Parathyroid adenoma (tissue), 2 donors: ENCODE results near the gene ACKR4.

Experiments
- H2AFZ ChIP-seq: fragments of 300-600 bp; sonication (generic); one replicate; pipeline ENCODE4 v1.7.0; 2017; ENCODE audit warnings: antibody characterized with exemption, mild to moderate bottlenecking
- H3K27ac ChIP-seq: fragments of 300-600 bp; sonication (generic); one replicate; pipeline ENCODE4 v1.7.0; 2017
- H3K27me3 ChIP-seq: fragments of 300-600 bp; sonication (generic); one replicate; pipeline ENCODE4 v1.7.0; 2017; ENCODE audit warnings: low read length; ENCODE audit not compliant: control insufficient read depth, insufficient read depth
- H3K36me3 ChIP-seq: fragments of 300-600 bp; sonication (generic); one replicate; pipeline ENCODE4 v1.7.0; 2017; ENCODE audit warnings: low read length; ENCODE audit not compliant: control insufficient read depth, insufficient read depth
- H3K4me1 ChIP-seq: fragments of 300-600 bp; sonication (generic); one replicate; pipeline ENCODE4 v1.7.0; 2017; ENCODE audit warnings: control low read depth
- H3K4me2 ChIP-seq: fragments of 300-600 bp; sonication (generic); one replicate; pipeline ENCODE4 v1.7.0; 2017; ENCODE audit warnings: low read length
- H3K4me3 ChIP-seq: fragments of 300-600 bp; sonication (generic); one replicate; pipeline ENCODE4 v1.7.0; 2017; ENCODE audit warnings: low read depth, low read length
- H3K79me2 ChIP-seq: fragments of 300-600 bp; sonication (generic); one replicate; pipeline ENCODE4 v1.7.0; 2017; ENCODE audit warnings: control low read depth
- H3K9ac ChIP-seq: fragments of 300-600 bp; sonication (generic); one replicate; pipeline ENCODE4 v1.7.0; 2017; ENCODE audit warnings: mild to moderate bottlenecking
- H3K9me3 ChIP-seq: fragments of 300-600 bp; sonication (generic); one replicate; pipeline ENCODE4 v1.7.0; 2017; ENCODE audit warnings: low read length; ENCODE audit not compliant: control insufficient read depth
- TF ChIP-seq, protein P1 (sequence below): fragments of 300-600 bp; sonication (generic); IDR thresholded peaks from one replicate; pipeline ENCODE4 v1.7.0; 2017; ENCODE audit warnings: antibody characterized with exemption, mild to moderate bottlenecking
- donor health status: primary hyperparathyroidism.

Gene ACKR4

DNA sequence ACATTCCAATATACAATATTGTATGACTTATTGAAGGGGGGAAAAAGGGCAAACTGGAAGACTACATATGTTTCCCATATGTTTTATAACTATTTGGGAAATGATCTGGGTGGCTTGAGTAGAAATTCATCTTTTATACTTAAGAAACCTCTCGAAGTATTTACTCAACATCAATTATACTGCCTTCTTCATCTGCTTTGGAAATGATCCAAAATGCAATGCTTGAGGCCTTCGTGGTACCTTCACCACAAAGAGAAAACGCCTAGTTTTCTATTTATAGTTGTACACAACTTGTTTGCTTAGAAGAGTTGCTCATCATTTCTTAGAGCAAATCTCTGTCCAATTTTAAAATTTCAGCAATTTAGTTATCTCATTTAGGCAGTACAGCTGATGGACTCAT, 18.8 kb downstream of the ACKR4 start:
- no peaks in the 10 kb centered on the region for H3K27me3 ChIP-seq
- no peaks in the 10 kb centered on the region for H3K36me3 ChIP-seq
- TF ChIP-seq, protein P1, sequence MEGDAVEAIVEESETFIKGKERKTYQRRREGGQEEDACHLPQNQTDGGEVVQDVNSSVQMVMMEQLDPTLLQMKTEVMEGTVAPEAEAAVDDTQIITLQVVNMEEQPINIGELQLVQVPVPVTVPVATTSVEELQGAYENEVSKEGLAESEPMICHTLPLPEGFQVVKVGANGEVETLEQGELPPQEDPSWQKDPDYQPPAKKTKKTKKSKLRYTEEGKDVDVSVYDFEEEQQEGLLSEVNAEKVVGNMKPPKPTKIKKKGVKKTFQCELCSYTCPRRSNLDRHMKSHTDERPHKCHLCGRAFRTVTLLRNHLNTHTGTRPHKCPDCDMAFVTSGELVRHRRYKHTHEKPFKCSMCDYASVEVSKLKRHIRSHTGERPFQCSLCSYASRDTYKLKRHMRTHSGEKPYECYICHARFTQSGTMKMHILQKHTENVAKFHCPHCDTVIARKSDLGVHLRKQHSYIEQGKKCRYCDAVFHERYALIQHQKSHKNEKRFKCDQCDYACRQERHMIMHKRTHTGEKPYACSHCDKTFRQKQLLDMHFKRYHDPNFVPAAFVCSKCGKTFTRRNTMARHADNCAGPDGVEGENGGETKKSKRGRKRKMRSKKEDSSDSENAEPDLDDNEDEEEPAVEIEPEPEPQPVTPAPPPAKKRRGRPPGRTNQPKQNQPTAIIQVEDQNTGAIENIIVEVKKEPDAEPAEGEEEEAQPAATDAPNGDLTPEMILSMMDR: no peak
- no peaks in the 10 kb centered on the region for H3K4me1 ChIP-seq
- no peak overlapping the region for H3K4me2 ChIP-seq
- no peak overlapping the region for H2AFZ ChIP-seq
- H3K79me2 ChIP-seq: peaks cover 9% of the 10 kb centered on the region
- H3K27ac ChIP-seq: no peak overlapping the region
- no peak overlapping the region for H3K4me3 ChIP-seq
- no peak overlapping the region for H3K9ac ChIP-seq
- H3K9me3 ChIP-seq: no peaks in the 10 kb centered on the region

DNA sequence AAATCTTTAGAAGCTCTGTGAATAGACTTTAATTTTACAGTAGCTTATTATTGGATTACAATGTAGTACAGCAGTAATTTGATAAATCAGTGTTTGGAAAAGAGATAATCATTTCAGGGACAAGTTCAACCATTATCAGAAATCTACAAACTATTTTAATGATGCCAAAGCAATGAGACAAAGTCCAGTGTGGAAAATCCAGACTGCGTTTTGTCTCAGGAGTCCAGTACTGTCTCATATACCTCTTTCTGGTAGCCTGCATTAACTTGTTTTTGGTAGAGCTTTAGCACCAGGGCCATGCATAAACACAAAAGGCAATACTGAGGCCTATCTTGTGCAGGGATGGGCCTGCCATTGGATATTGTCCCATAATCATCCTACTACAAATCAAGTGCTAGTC, 19.7 kb downstream of the ACKR4 start:
- TF ChIP-seq, protein P1: no peak
- H3K27me3 ChIP-seq: no peaks in the 10 kb centered on the region
- no peaks in the 10 kb centered on the region for H3K9me3 ChIP-seq
- no peak overlapping the region for H3K27ac ChIP-seq
- peaks cover 9% of the 10 kb centered on the region for H3K79me2 ChIP-seq
- H2AFZ ChIP-seq: no peak overlapping the region
- no peaks in the 10 kb centered on the region for H3K4me1 ChIP-seq
- no peak overlapping the region for H3K9ac ChIP-seq
- no peak overlapping the region for H3K4me2 ChIP-seq
- no peaks in the 10 kb centered on the region for H3K36me3 ChIP-seq
- H3K4me3 ChIP-seq: no peak overlapping the region

DNA sequence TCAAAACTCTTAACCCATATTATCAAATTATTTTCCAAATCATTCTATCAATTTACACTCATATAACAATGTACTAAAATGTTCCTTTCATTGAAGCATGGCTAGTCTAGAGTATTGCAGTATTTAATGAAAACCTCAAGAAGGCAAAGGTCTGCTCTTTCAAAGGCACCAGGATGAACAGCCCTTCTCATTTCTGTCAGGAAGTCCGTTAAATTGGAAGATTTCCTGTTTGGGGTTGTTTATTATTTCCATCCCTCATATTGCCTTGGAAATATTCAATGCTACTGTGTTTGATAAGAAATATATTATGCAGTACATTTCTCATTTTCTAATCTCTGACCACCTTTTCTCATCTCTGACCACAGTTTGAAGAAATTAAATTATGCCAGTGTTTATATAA, 25.1 kb downstream of the ACKR4 start:
- Histone ChIP-seq H3K4me3 (no peak overlapping the region), H3K27me3 (no peaks in the 10 kb centered on the region), H3K27ac (no peak overlapping the region), H3K9me3 (no peaks in the 10 kb centered on the region), H3K36me3 (no peaks in the 10 kb centered on the region), H3K4me2 (no peak overlapping the region), H3K4me1 (no peaks in the 10 kb centered on the region), H3K79me2 (no peaks in the 10 kb centered on the region), H3K9ac (no peak overlapping the region), H2AFZ (no peak overlapping the region)
- TF ChIP-seq, protein P1: no peak

DNA sequence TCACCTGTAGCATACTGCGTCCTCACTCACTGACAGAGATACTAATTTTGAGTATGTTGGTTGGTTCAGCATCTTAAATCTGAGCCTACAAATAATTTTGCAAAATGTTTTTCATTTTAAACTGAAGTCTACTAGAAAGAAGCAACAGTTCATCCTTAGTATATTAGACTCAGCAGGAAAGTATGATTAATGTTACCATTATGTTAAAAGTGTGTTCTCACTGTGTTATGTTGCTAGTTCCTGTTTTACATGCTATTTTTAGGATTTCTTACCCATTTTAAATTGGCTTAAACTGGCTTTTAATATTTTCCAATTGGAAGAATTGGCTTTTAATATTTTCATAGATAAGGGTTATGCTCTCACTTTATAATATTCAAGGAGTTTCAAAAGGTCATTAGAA, 25.7 kb downstream of the ACKR4 start:
- no peak overlapping the region for H3K4me2 ChIP-seq
- H2AFZ ChIP-seq: no peak overlapping the region
- H3K9me3 ChIP-seq: no peaks in the 10 kb centered on the region
- H3K27me3 ChIP-seq: no peaks in the 10 kb centered on the region
- H3K79me2 ChIP-seq: no peaks in the 10 kb centered on the region
- H3K4me1 ChIP-seq: no peaks in the 10 kb centered on the region
- no peaks in the 10 kb centered on the region for H3K36me3 ChIP-seq
- H3K9ac ChIP-seq: no peak overlapping the region
- no peak overlapping the region for H3K4me3 ChIP-seq
- no peak overlapping the region for H3K27ac ChIP-seq
- TF ChIP-seq, protein P1: no peak

- no peak overlapping the region for H3K27ac ChIP-seq
- H3K9me3 ChIP-seq: no peaks in the 10 kb centered on the region
- H3K27me3 ChIP-seq: no peaks in the 10 kb centered on the region
- H3K4me1 ChIP-seq: no peaks in the 10 kb centered on the region
- H3K4me2 ChIP-seq: no peak overlapping the region
- H3K79me2 ChIP-seq: no peaks in the 10 kb centered on the region
- TF ChIP-seq, protein P1: no peak
- H3K9ac ChIP-seq: no peak overlapping the region
- no peak overlapping the region for H3K4me3 ChIP-seq
- no peak overlapping the region for H2AFZ ChIP-seq
- no peaks in the 10 kb centered on the region for H3K36me3 ChIP-seq
These were observed 26.6 kb downstream of the ACKR4 start for GRCh38 chr3:132623646-132624045.
